ENCODE measurements around the gene SLC1A3.

GRCh38 chr5:36584009-36584875 lies 22.2 kb upstream of the SLC1A3 start:
- TF ChIP-seq EZH2 (optimal IDR thresholded peaks at IDR 0.05; ENCODE audit: low read depth, low read length) = no peak
- TF ChIP-seq CTCF (IDR thresholded peaks at IDR 0.05; ENCODE audit: low read length) = no peak
- TF ChIP-seq EZH2phosphoT487 (IDR thresholded peaks at IDR 0.05; ENCODE audit: low read length) = no peak
